Measurements from ENCODE around the gene TBL1X.

TBL1X gene

DNA sequence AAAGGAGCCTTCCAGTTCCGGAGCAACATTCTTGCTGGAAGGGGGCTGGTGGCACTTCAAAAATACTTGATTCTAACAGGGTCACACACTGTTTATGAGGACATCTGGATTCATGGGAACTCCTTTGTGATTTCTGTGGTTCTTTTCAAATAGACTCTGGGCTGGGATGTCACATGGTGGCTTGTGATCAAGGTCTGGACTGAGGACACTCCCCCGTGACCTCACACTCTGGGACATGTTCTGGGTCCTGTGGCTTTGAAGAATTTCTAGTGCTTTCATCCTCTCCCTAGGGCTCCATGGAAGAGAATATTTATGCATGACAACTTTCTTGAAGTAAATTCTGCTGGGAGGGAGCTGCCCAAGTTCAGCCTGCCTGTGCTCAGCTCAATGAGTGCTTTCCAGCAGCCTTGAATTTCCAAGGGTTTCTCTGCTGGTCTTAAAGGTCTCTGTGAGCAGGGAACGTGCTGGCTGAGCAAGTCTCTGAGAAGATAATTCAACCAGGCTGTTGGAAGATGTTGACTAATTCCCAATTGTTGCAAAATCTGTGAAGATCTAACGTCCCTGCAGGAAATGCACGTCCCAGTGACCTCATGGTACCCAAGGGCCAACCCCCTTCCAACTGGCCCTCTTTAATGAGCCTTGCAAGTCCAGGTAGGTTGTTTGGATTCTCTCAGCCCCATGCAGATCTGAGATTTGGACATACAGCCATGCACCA is 264.5 kb downstream of the TBL1X start:
- peaks cover 0 to 2% of the 10 kb centered on the region in 2 donors for H3K9me3 ChIP-seq (ENCODE audit: control insufficient read depth in 2 of 2, low read length in 2 of 2)
- H3K27me3 ChIP-seq (ENCODE audit: control insufficient read depth in 2 of 2, insufficient read depth in 2 of 2, low read length in 2 of 2), result no peaks in the 10 kb centered on the region
- no peaks in the 10 kb centered on the region for H3K36me3 ChIP-seq (ENCODE audit: control insufficient read depth in 2 of 2, insufficient read depth in 2 of 2, low read length in 2 of 2)
- H3K27ac ChIP-seq (ENCODE audit: low read depth in 2 of 2, low read length in 2 of 2), result no peak overlapping the region
- no peak overlapping the region for H3K4me3 ChIP-seq (ENCODE audit: low read length in 2 of 2)
- H3K9ac ChIP-seq (ENCODE audit: low read depth in 1 of 2, low read length in 2 of 2), result no peak overlapping the region
- no peaks in the 10 kb centered on the region for H3K4me1 ChIP-seq (ENCODE audit: control insufficient read depth in 2 of 2, insufficient read depth in 2 of 2, low read length in 2 of 2)

- H3K4me1 ChIP-seq (ENCODE audit: control insufficient read depth in 2 of 2, insufficient read depth in 2 of 2, low read length in 2 of 2), result no peaks in the 10 kb centered on the region
- H3K9me3 ChIP-seq (ENCODE audit: control insufficient read depth in 2 of 2, low read length in 2 of 2), result peaks cover 0 to 2% of the 10 kb centered on the region in 2 donors
- H3K27ac ChIP-seq (ENCODE audit: low read depth in 2 of 2, low read length in 2 of 2), result no peak overlapping the region
- no peak overlapping the region for H3K4me3 ChIP-seq (ENCODE audit: low read length in 2 of 2)
- no peak overlapping the region for H3K9ac ChIP-seq (ENCODE audit: low read depth in 1 of 2, low read length in 2 of 2)
- no peaks in the 10 kb centered on the region for H3K36me3 ChIP-seq (ENCODE audit: control insufficient read depth in 2 of 2, insufficient read depth in 2 of 2, low read length in 2 of 2)
- no peaks in the 10 kb centered on the region for H3K27me3 ChIP-seq (ENCODE audit: control insufficient read depth in 2 of 2, insufficient read depth in 2 of 2, low read length in 2 of 2)
Measured at GRCh38 chrX:9730078-9730477, 265.2 kb downstream of the TBL1X start.

DNA sequence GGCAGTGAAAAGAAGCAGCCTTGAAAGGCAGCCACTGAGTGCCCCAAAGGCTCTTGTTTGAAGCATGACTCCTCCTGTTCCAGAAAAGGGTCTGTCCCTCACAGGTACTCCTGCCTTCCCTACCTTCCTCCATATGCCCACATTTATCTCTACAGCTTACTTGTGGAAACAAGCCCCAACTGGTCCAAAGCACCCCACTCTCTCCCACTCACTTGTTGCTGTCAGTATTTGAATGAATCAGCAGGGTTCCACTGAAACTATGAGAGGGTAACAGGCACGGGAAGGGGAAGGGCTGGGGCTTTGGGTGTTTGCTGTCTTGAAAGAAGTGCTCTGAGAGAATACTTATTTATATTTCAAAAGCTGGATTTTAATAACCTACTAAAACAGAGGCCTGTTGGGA is 265.9 kb downstream of the TBL1X start:
- Histone ChIP-seq H3K4me3 (ENCODE audit: low read length in 2 of 2) (no peak overlapping the region), H3K27me3 (ENCODE audit: control insufficient read depth in 2 of 2, insufficient read depth in 2 of 2, low read length in 2 of 2) (no peaks in the 10 kb centered on the region), H3K36me3 (ENCODE audit: control insufficient read depth in 2 of 2, insufficient read depth in 2 of 2, low read length in 2 of 2) (no peaks in the 10 kb centered on the region), H3K9ac (ENCODE audit: low read depth in 1 of 2, low read length in 2 of 2) (no peak overlapping the region), H3K27ac (ENCODE audit: low read depth in 2 of 2, low read length in 2 of 2) (no peak overlapping the region), H3K9me3 (ENCODE audit: control insufficient read depth in 2 of 2, low read length in 2 of 2) (peaks cover 0 to 2% of the 10 kb centered on the region in 2 donors), H3K4me1 (ENCODE audit: control insufficient read depth in 2 of 2, insufficient read depth in 2 of 2, low read length in 2 of 2) (no peaks in the 10 kb centered on the region)

GRCh38 chrX:9737363-9737762 is 272.5 kb downstream of the TBL1X start:
- no peaks in the 10 kb centered on the region for H3K36me3 ChIP-seq (ENCODE audit: control insufficient read depth in 2 of 2, insufficient read depth in 2 of 2, low read length in 2 of 2)
- H3K27ac ChIP-seq (ENCODE audit: low read depth in 2 of 2, low read length in 2 of 2), result no peak overlapping the region
- no peaks in the 10 kb centered on the region for H3K9me3 ChIP-seq (ENCODE audit: control insufficient read depth in 2 of 2, low read length in 2 of 2)
- H3K9ac ChIP-seq (ENCODE audit: low read depth in 1 of 2, low read length in 2 of 2), result no peak overlapping the region
- H3K27me3 ChIP-seq (ENCODE audit: control insufficient read depth in 2 of 2, insufficient read depth in 2 of 2, low read length in 2 of 2), result no peaks in the 10 kb centered on the region
- H3K4me3 ChIP-seq (ENCODE audit: low read length in 2 of 2), result no peak overlapping the region
- H3K4me1 ChIP-seq (ENCODE audit: control insufficient read depth in 2 of 2, insufficient read depth in 2 of 2, low read length in 2 of 2), result no peaks in the 10 kb centered on the region

GRCh38 chrX:9738151-9738550 is 273.3 kb downstream of the TBL1X start:
- Histone ChIP-seq H3K27me3 (ENCODE audit: control insufficient read depth in 2 of 2, insufficient read depth in 2 of 2, low read length in 2 of 2) (no peaks in the 10 kb centered on the region), H3K4me3 (ENCODE audit: low read length in 2 of 2) (no peak overlapping the region), H3K4me1 (ENCODE audit: control insufficient read depth in 2 of 2, insufficient read depth in 2 of 2, low read length in 2 of 2) (no peaks in the 10 kb centered on the region), H3K9me3 (ENCODE audit: control insufficient read depth in 2 of 2, low read length in 2 of 2) (no peaks in the 10 kb centered on the region), H3K36me3 (ENCODE audit: control insufficient read depth in 2 of 2, insufficient read depth in 2 of 2, low read length in 2 of 2) (no peaks in the 10 kb centered on the region), H3K9ac (ENCODE audit: low read depth in 1 of 2, low read length in 2 of 2) (no peak overlapping the region), H3K27ac (ENCODE audit: low read depth in 2 of 2, low read length in 2 of 2) (no peak overlapping the region)

- H3K9me3 ChIP-seq (ENCODE audit: control insufficient read depth in 2 of 2, low read length in 2 of 2), result no peaks in the 10 kb centered on the region
- no peaks in the 10 kb centered on the region for H3K36me3 ChIP-seq (ENCODE audit: control insufficient read depth in 2 of 2, insufficient read depth in 2 of 2, low read length in 2 of 2)
- no peaks in the 10 kb centered on the region for H3K4me1 ChIP-seq (ENCODE audit: control insufficient read depth in 2 of 2, insufficient read depth in 2 of 2, low read length in 2 of 2)
- no peak overlapping the region for H3K9ac ChIP-seq (ENCODE audit: low read depth in 1 of 2, low read length in 2 of 2)
- H3K4me3 ChIP-seq (ENCODE audit: low read length in 2 of 2), result no peak overlapping the region
- no peaks in the 10 kb centered on the region for H3K27me3 ChIP-seq (ENCODE audit: control insufficient read depth in 2 of 2, insufficient read depth in 2 of 2, low read length in 2 of 2)
- no peak overlapping the region for H3K27ac ChIP-seq (ENCODE audit: low read depth in 2 of 2, low read length in 2 of 2)
Measured at GRCh38 chrX:9739130-9739529, 274.3 kb downstream of the TBL1X start.

GRCh38 chrX:9745417-9746115 is 280.7 kb downstream of the TBL1X start:
- Histone ChIP-seq H3K9ac (ENCODE audit: low read depth in 1 of 2, low read length in 2 of 2) (no peak overlapping the region), H3K9me3 (ENCODE audit: control insufficient read depth in 2 of 2, low read length in 2 of 2) (no peaks in the 10 kb centered on the region), H3K27me3 (ENCODE audit: control insufficient read depth in 2 of 2, insufficient read depth in 2 of 2, low read length in 2 of 2) (no peaks in the 10 kb centered on the region), H3K27ac (ENCODE audit: low read depth in 2 of 2, low read length in 2 of 2) (no peak overlapping the region), H3K4me3 (ENCODE audit: low read length in 2 of 2) (no peak overlapping the region), H3K36me3 (ENCODE audit: control insufficient read depth in 2 of 2, insufficient read depth in 2 of 2, low read length in 2 of 2) (no peaks in the 10 kb centered on the region), H3K4me1 (ENCODE audit: control insufficient read depth in 2 of 2, insufficient read depth in 2 of 2, low read length in 2 of 2) (no peaks in the 10 kb centered on the region)

DNA sequence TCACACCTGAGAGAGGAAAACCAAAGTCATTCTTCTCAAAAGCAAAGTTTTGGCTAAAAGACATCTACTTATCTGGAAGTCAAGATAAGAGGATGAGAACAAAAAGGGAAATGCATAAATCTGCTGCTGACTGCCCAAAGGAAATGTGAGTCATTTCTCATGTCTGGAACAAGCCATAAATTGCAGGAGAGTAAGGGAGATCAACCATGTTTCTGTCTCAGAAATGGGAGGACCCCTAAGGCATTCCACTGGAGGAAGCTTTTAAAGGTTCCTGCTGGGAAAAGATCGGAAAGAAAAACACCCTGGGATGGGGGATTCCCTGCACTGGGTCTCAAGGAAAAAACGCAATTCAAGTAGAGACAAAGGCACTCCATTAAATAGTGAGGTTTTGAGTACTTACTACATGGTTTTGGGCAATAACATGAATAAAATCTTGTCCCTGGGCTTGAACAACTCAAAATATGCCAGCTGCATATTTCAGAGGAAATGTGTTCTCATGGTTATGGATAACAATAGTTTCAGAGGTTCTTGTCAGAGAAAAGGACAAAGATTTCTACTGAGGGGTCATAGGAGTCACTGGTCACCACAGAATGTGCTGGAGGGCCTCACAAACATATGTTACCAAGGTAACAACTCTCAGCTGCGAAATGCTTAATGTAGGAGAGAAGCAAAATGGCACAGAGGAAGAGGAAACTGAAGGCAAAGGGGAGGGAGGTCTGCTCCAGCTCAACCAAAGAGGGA is 281.5 kb downstream of the TBL1X start:
- H3K27ac ChIP-seq (ENCODE audit: low read depth in 2 of 2, low read length in 2 of 2), result no peak overlapping the region
- no peaks in the 10 kb centered on the region for H3K4me1 ChIP-seq (ENCODE audit: control insufficient read depth in 2 of 2, insufficient read depth in 2 of 2, low read length in 2 of 2)
- no peak overlapping the region for H3K4me3 ChIP-seq (ENCODE audit: low read length in 2 of 2)
- no peaks in the 10 kb centered on the region for H3K36me3 ChIP-seq (ENCODE audit: control insufficient read depth in 2 of 2, insufficient read depth in 2 of 2, low read length in 2 of 2)
- H3K9me3 ChIP-seq (ENCODE audit: control insufficient read depth in 2 of 2, low read length in 2 of 2), result no peaks in the 10 kb centered on the region
- H3K27me3 ChIP-seq (ENCODE audit: control insufficient read depth in 2 of 2, insufficient read depth in 2 of 2, low read length in 2 of 2), result no peaks in the 10 kb centered on the region
- no peak overlapping the region for H3K9ac ChIP-seq (ENCODE audit: low read depth in 1 of 2, low read length in 2 of 2)

DNA sequence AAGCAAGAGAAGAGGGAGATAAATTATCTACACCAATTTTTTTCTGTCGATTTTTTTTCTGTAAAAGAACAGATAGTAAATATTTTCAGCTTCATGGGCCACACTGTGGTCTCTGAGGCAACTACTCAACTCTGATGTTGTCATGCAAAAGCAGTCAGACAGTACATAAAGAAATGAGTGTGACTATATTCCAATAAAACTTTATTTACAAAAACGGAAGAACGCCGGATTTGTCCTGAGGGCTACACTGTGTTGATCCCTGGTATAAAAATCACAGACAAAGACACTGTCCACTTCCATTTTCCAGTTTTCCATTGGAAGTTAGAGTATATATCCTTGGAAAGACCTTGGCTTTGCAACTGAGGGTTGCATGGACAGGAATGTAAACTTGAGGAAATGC is 282.8 kb downstream of the TBL1X start:
- no peak overlapping the region for H3K4me3 ChIP-seq (ENCODE audit: low read length in 2 of 2)

DNA sequence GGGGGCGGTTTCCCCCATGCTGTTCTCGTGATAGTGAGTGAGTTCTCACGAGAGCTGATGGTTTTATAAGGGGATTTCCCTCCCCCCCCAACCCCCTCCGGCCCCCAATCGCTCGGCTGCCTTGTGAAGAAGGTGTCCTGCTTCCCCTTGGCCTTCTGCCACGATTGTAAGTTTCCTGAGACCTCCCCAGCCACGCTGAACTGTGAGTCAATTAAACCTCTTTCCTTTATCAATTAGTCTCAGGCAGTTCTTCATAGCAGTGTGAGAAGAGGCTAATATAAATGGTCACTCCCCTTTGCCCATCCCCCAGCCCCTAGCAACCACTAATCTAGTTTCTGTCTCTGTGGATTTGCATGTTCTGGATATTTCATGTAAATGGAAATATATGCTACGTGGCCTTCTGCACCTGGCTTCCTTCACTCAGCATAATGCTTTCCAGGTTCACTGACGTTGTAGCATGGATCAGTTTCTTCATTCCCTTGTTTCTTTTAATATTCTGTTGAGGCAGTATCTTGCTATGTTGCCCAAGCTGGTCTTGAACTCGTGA is 284.4 kb downstream of the TBL1X start:
- H3K4me1 ChIP-seq (ENCODE audit: control insufficient read depth in 2 of 2, insufficient read depth in 2 of 2, low read length in 2 of 2), result no peaks in the 10 kb centered on the region
- H3K36me3 ChIP-seq (ENCODE audit: control insufficient read depth in 2 of 2, insufficient read depth in 2 of 2, low read length in 2 of 2), result no peaks in the 10 kb centered on the region
- H3K4me3 ChIP-seq (ENCODE audit: low read length in 2 of 2), result no peak overlapping the region
- no peak overlapping the region for H3K27ac ChIP-seq (ENCODE audit: low read depth in 2 of 2, low read length in 2 of 2)
- H3K9me3 ChIP-seq (ENCODE audit: control insufficient read depth in 2 of 2, low read length in 2 of 2), result no peaks in the 10 kb centered on the region
- no peak overlapping the region for H3K9ac ChIP-seq (ENCODE audit: low read depth in 1 of 2, low read length in 2 of 2)
- H3K27me3 ChIP-seq (ENCODE audit: control insufficient read depth in 2 of 2, insufficient read depth in 2 of 2, low read length in 2 of 2), result no peaks in the 10 kb centered on the region

More for the DNA sequence above, 282.8 kb downstream of the TBL1X start:
- no peak overlapping the region for H3K27ac ChIP-seq (ENCODE audit: low read depth in 2 of 2, low read length in 2 of 2)
- no peaks in the 10 kb centered on the region for H3K36me3 ChIP-seq (ENCODE audit: control insufficient read depth in 2 of 2, insufficient read depth in 2 of 2, low read length in 2 of 2)
- H3K27me3 ChIP-seq (ENCODE audit: control insufficient read depth in 2 of 2, insufficient read depth in 2 of 2, low read length in 2 of 2), result no peaks in the 10 kb centered on the region
- H3K9ac ChIP-seq (ENCODE audit: low read depth in 1 of 2, low read length in 2 of 2), result no peak overlapping the region
- H3K4me1 ChIP-seq (ENCODE audit: control insufficient read depth in 2 of 2, insufficient read depth in 2 of 2, low read length in 2 of 2), result no peaks in the 10 kb centered on the region
- H3K9me3 ChIP-seq (ENCODE audit: control insufficient read depth in 2 of 2, low read length in 2 of 2), result no peaks in the 10 kb centered on the region
